ENCODE results near the gene HOXA2. TPM values are rescaled to one million over a fixed set of nuclear protein-coding genes. Genes with fewer than 3 reads are reported as not detected.

The HOXA2 gene
- total RNA-seq (not detected), total RNA-seq (0 to 0.07 (median 0) reads per million in 29 experiments)
- total RNA-seq (2013): not detected

DNA sequence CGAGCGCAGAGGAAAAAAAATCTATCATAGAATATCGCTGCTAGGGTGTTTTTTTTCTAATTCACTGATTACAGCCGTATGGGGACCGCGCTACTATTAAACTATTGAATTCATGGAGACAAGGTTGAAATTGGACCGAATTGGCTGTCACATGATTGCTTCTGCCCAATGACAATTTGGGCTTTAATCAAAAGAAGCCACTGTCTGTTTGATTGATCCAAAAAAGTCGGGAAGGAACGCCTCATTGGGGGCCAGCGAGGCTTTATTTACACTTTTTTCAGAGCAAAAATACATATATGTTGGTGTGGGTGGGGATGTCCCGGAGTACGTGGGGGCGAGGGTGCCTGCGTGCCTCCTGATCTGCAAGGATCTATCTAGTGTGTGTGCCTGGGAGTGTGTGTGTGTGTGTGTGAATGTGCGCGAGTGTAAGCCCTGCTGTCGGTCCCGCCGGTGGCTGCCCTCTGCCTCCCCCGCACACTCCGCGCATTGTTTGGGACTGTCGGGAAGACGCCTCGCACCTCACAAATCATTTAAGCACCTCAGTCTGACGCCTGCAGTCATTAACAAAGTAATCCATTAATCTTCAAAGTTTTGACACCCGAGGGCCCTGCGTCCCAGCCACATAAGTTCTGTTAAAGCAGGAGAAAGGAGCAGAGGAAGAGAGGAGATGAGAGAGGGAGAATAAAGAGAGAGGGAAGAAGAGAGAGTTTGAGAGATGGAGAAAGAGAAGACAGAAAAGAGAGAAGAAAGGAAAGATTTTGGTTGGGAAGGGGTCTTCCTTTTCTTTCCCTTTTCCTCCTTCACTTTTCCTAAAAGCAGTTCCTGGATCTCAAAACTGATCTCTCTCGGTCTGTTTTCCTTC lies at the start of gene HOXA2:
HOXA2 (minus strand) TSS at position 103 of the 862 bp plus-strand sequence. CDS start 183 bp downstream, outside the sequence.
- Mint-ChIP-seq H3K4me3 (peak within 1 kb of the TSS in 1 of 3 donors; percentile 67), H3K27me3 (peaks cover 53 to 82% of the 10 kb centered on the region in 2 donors)

DNA sequence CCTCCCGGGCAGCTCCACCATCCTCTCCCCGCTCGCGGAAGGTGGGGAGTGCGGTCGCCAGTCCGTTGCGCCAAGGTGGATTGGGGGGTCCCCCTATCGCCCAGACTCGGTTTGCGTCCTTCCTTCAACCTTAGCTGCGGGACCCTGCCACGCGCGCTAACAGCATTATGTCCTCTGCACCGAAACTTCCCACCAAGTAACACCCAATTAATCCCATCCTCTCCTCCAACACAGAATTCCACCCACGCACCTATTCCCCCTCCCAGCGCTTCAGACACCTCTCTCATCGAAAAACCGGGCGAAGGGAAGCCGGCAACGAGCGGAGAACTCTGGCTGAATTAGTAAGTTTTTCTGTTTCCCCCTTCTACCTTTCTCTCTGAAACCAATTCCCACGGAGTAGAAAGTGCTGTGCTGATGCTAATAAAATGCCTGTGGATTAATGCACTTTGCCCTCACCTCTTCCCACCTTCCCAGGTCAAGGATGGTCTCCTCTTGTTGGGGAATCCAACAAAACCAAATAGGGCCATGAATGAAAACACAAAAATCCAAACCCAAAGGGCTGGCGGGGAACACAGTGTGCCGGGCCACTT lies 49.0 kb upstream of the HOXA2 start:
- Mint-ChIP-seq H3K36me3 (no peaks in the 10 kb centered on the region), H3K9me3 (no peaks in the 10 kb centered on the region), H3K27ac (no peak overlapping the region), H3K4me1 (peaks cover 56 to 64% (median 57%) of the 10 kb centered on the region in 3 donors), H3K27me3 (peaks cover 73 to 92% of the 10 kb centered on the region in 2 donors), H3K4me3 (peak overlapping the region; percentile 60 to 63 (median 61))
- no peaks in the 10 kb centered on the region for H3K9me3 ChIP-seq
- peaks cover 0 to 95% of the 10 kb centered on the region in 2 experiments for H3K27me3 ChIP-seq (replicated peaks in 1 of 2; ENCODE audit: control insufficient read depth in 2 of 2, extremely low read depth in 1 of 2, insufficient read depth in 2 of 2, low read length in 1 of 2)
- ATAC-seq (replicated peaks in 1 of 4): peak in 2 of 4 experiments; percentile 12 to 34
- ChIA-PET POLR2A (interaction anchor here in 1 of 2 donors (0.6 kb wide), 1 partner anchor 449 kb away, joined by 3 read pairs; no protein-coding TSS in a partner anchor), CTCF (interaction anchor here (0.6 to 3.3 kb wide), 7 partner anchors 8 to 33 kb away, joined by 3 to 9 read pairs (median 4); partner anchors contain the start of genes HOXA11 (in 1 of the 2) and HOXA4 (in 1 of the 2))
- WGBS (ENCODE audit: insufficient coverage): 3% methylated on average over 11 of the region's 27 CpGs
- peak overlapping the region; percentile 44 to 46 for H3K4me3 ChIP-seq (ENCODE audit: control insufficient read depth in 1 of 2, extremely low read depth in 1 of 2, low read length in 1 of 2)
- no peak overlapping the region for H3K27ac ChIP-seq (ENCODE audit: low read length)
- H3K36me3 ChIP-seq (ENCODE audit: control insufficient read depth in 2 of 2, extremely low read depth in 1 of 2, insufficient read depth in 1 of 2, low read length in 1 of 2): no peaks in the 10 kb centered on the region
- DNase-seq: peak in 1 of 35 experiments; percentile 12
- peaks cover 15 to 68% of the 10 kb centered on the region in 2 experiments for H3K4me1 ChIP-seq (ENCODE audit: control insufficient read depth in 1 of 2, extremely low read depth in 1 of 2, insufficient read depth in 2 of 2, low read length in 2 of 2)

More for the DNA sequence above, at the start of gene HOXA2:
- peaks cover 5 to 64% of the 10 kb centered on the region in 2 experiments for H3K27me3 ChIP-seq (replicated peaks in 1 of 2; ENCODE audit: control insufficient read depth in 2 of 2, extremely low read depth in 1 of 2, insufficient read depth in 2 of 2, low read length in 1 of 2)
- Mint-ChIP-seq H3K4me1 (peaks cover 27 to 31% (median 30%) of the 10 kb centered on the region in 3 donors), H3K36me3 (peaks cover 22% of the 10 kb centered on the region), H3K27ac (peak within 1 kb of the TSS in 1 of 2 donors; percentile 19), H3K9me3 (no peaks in the 10 kb centered on the region)
- ATAC-seq (replicated peaks in 1 of 4): peak in 1 of 4 experiments; percentile 20
- WGBS (ENCODE audit: insufficient coverage): 22% methylated on average over 8 of the region's 29 CpGs
- peaks cover 0 to 24% of the 10 kb centered on the region in 2 experiments for H3K4me1 ChIP-seq (ENCODE audit: control insufficient read depth in 1 of 2, extremely low read depth in 1 of 2, insufficient read depth in 2 of 2, low read length in 2 of 2)
- H3K36me3 ChIP-seq (ENCODE audit: control insufficient read depth in 2 of 2, extremely low read depth in 1 of 2, insufficient read depth in 1 of 2, low read length in 1 of 2): no peaks in the 10 kb centered on the region
- no peak for DNase-seq
- no peaks in the 10 kb centered on the region for H3K9me3 ChIP-seq
- ChIA-PET POLR2A (no interaction called here), CTCF (no interaction called here)
- no peak within 1 kb of the TSS for H3K4me3 ChIP-seq (ENCODE audit: control insufficient read depth in 1 of 2, extremely low read depth in 1 of 2, low read length in 1 of 2)
- H3K27ac ChIP-seq (ENCODE audit: low read length): no peak within 1 kb of the TSS

DNA sequence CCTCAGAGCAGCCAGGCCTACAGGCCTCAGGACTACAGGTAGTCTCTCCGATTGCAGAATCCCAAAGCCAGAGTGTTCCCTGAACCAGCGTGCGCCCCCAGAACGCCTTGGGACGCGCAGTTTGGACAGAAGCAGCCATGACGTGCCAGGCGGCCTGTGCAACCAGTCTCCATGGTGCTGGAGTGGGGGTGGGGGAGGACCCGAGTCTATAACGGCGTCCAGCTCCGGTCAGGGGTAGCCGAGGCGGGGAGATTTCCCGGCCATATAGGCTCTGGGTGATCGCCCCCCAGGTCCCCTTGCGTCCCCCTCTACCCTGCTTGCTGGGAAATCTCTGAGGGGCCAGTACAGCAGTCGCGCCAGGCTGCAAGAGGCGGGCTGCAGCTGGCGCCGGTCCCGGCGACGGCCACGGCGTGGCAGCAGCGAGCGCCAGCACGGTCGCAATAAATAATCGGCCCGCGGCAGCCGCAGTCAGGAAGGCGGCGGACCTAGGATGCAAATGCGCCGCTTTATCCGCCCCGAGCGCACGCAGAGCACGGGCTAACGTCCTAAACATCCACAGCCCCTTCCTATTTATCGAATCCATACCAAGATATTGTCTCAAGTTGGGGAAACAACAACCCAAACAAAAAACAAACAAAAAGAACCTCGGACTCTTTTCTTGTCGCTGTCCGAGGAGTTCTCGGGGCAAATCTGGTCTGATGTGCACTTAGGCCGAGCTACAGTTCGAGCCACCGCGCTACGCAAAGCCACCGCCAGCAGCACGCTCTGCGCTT lies 48.3 kb upstream of the HOXA2 start:
- Mint-ChIP-seq H3K4me1 (peaks cover 52 to 57% (median 52%) of the 10 kb centered on the region in 3 donors), H3K27me3 (peaks cover 80 to 94% of the 10 kb centered on the region in 2 donors), H3K4me3 (peak overlapping the region; percentile 60 to 63 (median 61)), H3K27ac (no peak overlapping the region), H3K9me3 (no peaks in the 10 kb centered on the region), H3K36me3 (no peaks in the 10 kb centered on the region)
- DNase-seq (peak in 32 of 35 experiments; percentile 28 to 82 (median 56)), ATAC-seq (replicated peaks in 1 of 4) (peak; percentile 82 to 89 (median 84))
- 1% methylated on average over 53 of the region's 58 CpGs for WGBS (ENCODE audit: insufficient coverage)
- CTCF ChIA-PET: interaction anchor here (0.6 to 3.3 kb wide), 13 partner anchors 8 to 655 kb away, joined by 3 to 11 read pairs (median 4); partner anchors contain the start of genes HOXA11 (in 1 of the 2), HOXA4 (in 1 of the 2) and HOXA9 (in 1 of the 2)
- POLR2A ChIA-PET: no interaction called here
- no peaks in the 10 kb centered on the region for H3K9me3 ChIP-seq
- H3K27ac ChIP-seq (ENCODE audit: low read length): no peak overlapping the region
- peaks cover 0 to 91% of the 10 kb centered on the region in 2 experiments for H3K27me3 ChIP-seq (replicated peaks in 1 of 2; ENCODE audit: control insufficient read depth in 2 of 2, extremely low read depth in 1 of 2, insufficient read depth in 2 of 2, low read length in 1 of 2)
- H3K4me1 ChIP-seq (ENCODE audit: control insufficient read depth in 1 of 2, extremely low read depth in 1 of 2, insufficient read depth in 2 of 2, low read length in 2 of 2): peaks cover 14 to 61% of the 10 kb centered on the region in 2 experiments
- H3K36me3 ChIP-seq (ENCODE audit: control insufficient read depth in 2 of 2, extremely low read depth in 1 of 2, insufficient read depth in 1 of 2, low read length in 1 of 2): no peaks in the 10 kb centered on the region
- H3K4me3 ChIP-seq (ENCODE audit: control insufficient read depth in 1 of 2, extremely low read depth in 1 of 2, low read length in 1 of 2): peak overlapping the region; percentile 44 to 46

DNA sequence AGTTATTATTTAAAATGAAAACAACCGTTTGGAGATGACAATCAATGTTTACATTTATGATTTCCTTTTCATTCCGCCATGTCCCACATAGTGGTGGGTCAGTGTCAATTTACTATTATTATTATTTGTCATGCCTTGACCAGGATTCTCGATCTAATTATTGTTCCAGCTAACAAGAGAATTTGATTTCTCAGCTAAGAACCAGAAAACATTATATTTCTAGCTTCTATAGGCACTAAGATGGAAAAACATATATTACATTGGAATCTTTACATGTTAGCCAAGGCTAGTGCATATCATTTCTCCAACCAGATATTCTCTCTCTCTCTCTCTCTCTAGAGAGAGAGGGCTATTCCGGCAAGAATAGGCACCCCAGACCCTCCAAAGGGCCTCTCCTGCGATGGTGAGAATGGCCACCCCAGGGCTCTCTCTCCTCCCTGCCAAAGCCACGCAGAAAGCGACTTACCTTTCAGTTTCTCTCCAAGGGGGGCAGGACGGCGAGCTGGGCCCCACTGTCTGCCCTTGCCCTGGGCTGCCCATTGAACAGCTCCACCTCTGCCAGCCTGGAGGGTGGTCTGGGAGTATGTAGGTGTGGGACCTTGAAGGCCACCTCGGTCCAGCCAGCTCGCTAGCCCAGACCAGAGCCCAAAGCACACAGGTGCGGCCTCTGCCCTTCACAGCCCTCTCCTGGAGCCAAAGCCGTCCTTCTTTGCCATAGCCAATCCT lies 47.5 kb upstream of the HOXA2 start:
- ChIA-PET POLR2A (no interaction called here), CTCF (interaction anchor here (0.5 to 3.3 kb wide), 24 partner anchors 9 to 1258 kb away, joined by 3 to 11 read pairs (median 4); partner anchors contain the start of genes HOXA11 (in 1 of the 2), HOXA4 (in 1 of the 2) and HOXA9 (in 1 of the 2))
- H3K27me3 Mint-ChIP-seq: peaks cover 73 to 94% of the 10 kb centered on the region in 2 donors
- no peak for DNase-seq
- no peak for ATAC-seq (replicated peaks in 1 of 4)
- Histone ChIP-seq H3K4me3 (ENCODE audit: control insufficient read depth in 1 of 2, extremely low read depth in 1 of 2, low read length in 1 of 2) (peak overlapping the region in 1 of 2 donors; percentile 44), H3K27me3 (replicated peaks in 1 of 2; ENCODE audit: control insufficient read depth in 2 of 2, extremely low read depth in 1 of 2, insufficient read depth in 2 of 2, low read length in 1 of 2) (peaks cover 0 to 91% of the 10 kb centered on the region in 2 experiments), H3K36me3 (ENCODE audit: control insufficient read depth in 2 of 2, extremely low read depth in 1 of 2, insufficient read depth in 1 of 2, low read length in 1 of 2) (no peaks in the 10 kb centered on the region), H3K4me1 (ENCODE audit: control insufficient read depth in 1 of 2, extremely low read depth in 1 of 2, insufficient read depth in 2 of 2, low read length in 2 of 2) (peaks cover 7 to 54% of the 10 kb centered on the region in 2 experiments), H3K9me3 (no peaks in the 10 kb centered on the region), H3K27ac (ENCODE audit: low read length) (no peak overlapping the region)
- no peaks in the 10 kb centered on the region for H3K36me3 Mint-ChIP-seq
- peak overlapping the region; percentile 13 to 63 (median 47) for H3K4me3 Mint-ChIP-seq
- no peak overlapping the region for H3K27ac Mint-ChIP-seq
- no peaks in the 10 kb centered on the region for H3K9me3 Mint-ChIP-seq
- WGBS (ENCODE audit: insufficient coverage): 52% methylated on average over 4 of the region's 13 CpGs
- H3K4me1 Mint-ChIP-seq: peaks cover 44 to 50% (median 45%) of the 10 kb centered on the region in 3 donors

DNA sequence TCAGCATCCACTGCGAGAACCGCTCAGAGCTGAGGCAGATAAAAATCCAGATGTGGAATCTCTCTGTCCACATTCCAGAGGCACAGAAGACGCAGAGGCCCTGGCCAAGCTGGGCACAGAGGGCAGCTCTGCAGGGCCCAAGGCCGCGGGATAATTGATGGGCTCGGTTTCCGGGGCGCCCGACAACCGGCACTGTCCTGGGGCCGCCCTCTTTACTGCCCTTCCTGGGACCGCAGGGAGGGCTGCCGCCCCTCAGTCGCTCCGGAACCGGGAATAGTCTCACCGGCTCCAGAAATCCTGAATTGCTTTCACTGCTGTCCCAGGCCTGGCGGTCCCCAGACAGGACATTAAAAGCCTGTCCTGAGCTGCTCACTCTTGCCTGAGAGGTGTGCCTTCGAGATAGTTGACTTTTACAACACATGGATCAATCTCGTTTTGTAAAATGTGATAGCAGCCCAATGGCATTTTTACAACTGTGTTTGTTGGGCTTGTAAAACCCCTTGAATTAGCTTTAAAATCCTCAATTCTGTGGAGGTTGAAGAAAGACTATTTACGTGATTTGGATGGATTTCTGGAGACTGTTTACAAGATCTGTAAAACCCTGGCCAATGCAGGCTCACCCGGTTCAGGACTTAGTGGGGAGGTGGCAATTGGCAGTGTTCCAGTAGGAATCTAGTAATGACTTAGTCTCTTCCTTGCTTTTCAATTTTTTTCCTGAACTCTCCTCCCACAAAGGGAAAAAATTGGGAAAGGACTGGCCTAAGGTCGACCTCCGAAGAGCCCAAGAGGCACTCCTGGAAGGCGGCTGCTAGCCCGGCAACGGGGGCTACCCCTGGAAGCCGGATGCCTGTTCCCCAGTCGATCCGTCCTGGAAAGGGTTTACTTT lies 46.5 kb upstream of the HOXA2 start:
- no peak overlapping the region for H3K27ac ChIP-seq (ENCODE audit: low read length)
- peaks cover 7 to 44% of the 10 kb centered on the region in 2 experiments for H3K4me1 ChIP-seq (ENCODE audit: control insufficient read depth in 1 of 2, extremely low read depth in 1 of 2, insufficient read depth in 2 of 2, low read length in 2 of 2)
- Mint-ChIP-seq H3K4me1 (peaks cover 35 to 40% (median 36%) of the 10 kb centered on the region in 3 donors), H3K27ac (no peak overlapping the region), H3K9me3 (no peaks in the 10 kb centered on the region), H3K36me3 (no peaks in the 10 kb centered on the region), H3K27me3 (peaks cover 66 to 90% of the 10 kb centered on the region in 2 donors), H3K4me3 (peak overlapping the region in 1 of 3 donors; percentile 68)
- H3K27me3 ChIP-seq (replicated peaks in 1 of 2; ENCODE audit: control insufficient read depth in 2 of 2, extremely low read depth in 1 of 2, insufficient read depth in 2 of 2, low read length in 1 of 2): peaks cover 0 to 90% of the 10 kb centered on the region in 2 experiments
- DNase-seq: no peak
- no peak for ATAC-seq (replicated peaks in 1 of 4)
- CTCF ChIA-PET: interaction anchor here (0.5 to 3.3 kb wide), 19 partner anchors 8 to 1257 kb away, joined by 3 to 9 read pairs (median 4); partner anchors contain the start of gene HOXA4 (in 1 of the 2)
- H3K4me3 ChIP-seq (ENCODE audit: control insufficient read depth in 1 of 2, extremely low read depth in 1 of 2, low read length in 1 of 2): no peak overlapping the region
- no peaks in the 10 kb centered on the region for H3K9me3 ChIP-seq
- no peaks in the 10 kb centered on the region for H3K36me3 ChIP-seq (ENCODE audit: control insufficient read depth in 2 of 2, extremely low read depth in 1 of 2, insufficient read depth in 1 of 2, low read length in 1 of 2)
- POLR2A ChIA-PET: interaction anchor here in 1 of 2 donors (0.5 kb wide), 1 partner anchor 12 kb away, joined by 3 read pairs; no protein-coding TSS in a partner anchor
- WGBS (ENCODE audit: insufficient coverage): 50% methylated on average over 17 of the region's 30 CpGs

Measured in T-cell (primary cell).